ENCODE results near the gene KIRREL2. TPM values are rescaled to one million over a fixed set of nuclear protein-coding genes. Genes with fewer than 3 reads are reported as not detected.

The KIRREL2 gene
- polyA plus RNA-seq, 4 donors = 0.10 to 0.62 TPM; not detected in 2

- Histone ChIP-seq H3K27me3 (ENCODE audit: control insufficient read depth in 3 of 3, insufficient read depth in 3 of 3, low read length in 3 of 3) (peaks cover 3 to 70% (median 25%) of the 10 kb centered on the region in 3 donors), H3K9me3 (ENCODE audit: control insufficient read depth in 2 of 2, insufficient read depth in 1 of 2, low read depth in 1 of 2, low read length in 1 of 2) (peaks cover 0 to 5% of the 10 kb centered on the region in 2 donors), H3K4me1 (ENCODE audit: control insufficient read depth in 3 of 3, insufficient read depth in 2 of 3, low read depth in 1 of 3, low read length in 2 of 3) (peaks cover 0 to 9% (median 4%) of the 10 kb centered on the region in 3 donors), H3K36me3 (ENCODE audit: control insufficient read depth in 3 of 3, insufficient read depth in 2 of 3, low read depth in 1 of 3, low read length in 3 of 3) (no peaks in the 10 kb centered on the region), H3K4me3 (ENCODE audit: low read depth in 1 of 3, low read length in 3 of 3) (no peak overlapping the region), H3K27ac (ENCODE audit: low read depth in 1 of 3, low read length in 2 of 3) (no peak overlapping the region)
- no peak for FAIRE-seq
- 17 to 20% (median 20%) methylated on average over 22 to 24 of the region's 24 CpGs for WGBS, 3 donors
- DNase-seq = no peak
These were observed 3.7 kb downstream of the KIRREL2 start for GRCh38 chr19:35860436-35860817.

- DNase-seq = peak; percentile 14 to 35
- H3K4me3 ChIP-seq (ENCODE audit: low read depth in 1 of 3, low read length in 3 of 3) = no peak overlapping the region
- H3K9me3 ChIP-seq (ENCODE audit: control insufficient read depth in 2 of 2, insufficient read depth in 1 of 2, low read depth in 1 of 2, low read length in 1 of 2) = peaks cover 0 to 5% of the 10 kb centered on the region in 2 donors
- no peak overlapping the region for H3K27ac ChIP-seq (ENCODE audit: low read depth in 1 of 3, low read length in 2 of 3)
- no peaks in the 10 kb centered on the region for H3K36me3 ChIP-seq (ENCODE audit: control insufficient read depth in 3 of 3, insufficient read depth in 2 of 3, low read depth in 1 of 3, low read length in 3 of 3)
- no peak for FAIRE-seq
- 12 to 30% (median 25%) methylated on average over 53 to 55 of the region's 55 CpGs for WGBS, 3 donors
- peaks cover 3 to 70% (median 25%) of the 10 kb centered on the region in 3 donors for H3K27me3 ChIP-seq (ENCODE audit: control insufficient read depth in 3 of 3, insufficient read depth in 3 of 3, low read length in 3 of 3)
- H3K4me1 ChIP-seq (ENCODE audit: control insufficient read depth in 3 of 3, insufficient read depth in 2 of 3, low read depth in 1 of 3, low read length in 2 of 3) = peaks cover 0 to 5% (median 4%) of the 10 kb centered on the region in 3 donors
These were observed 4.3 kb downstream of the KIRREL2 start for GRCh38 chr19:35860818-35861639.

GRCh38 chr19:35861640-35862160 is 5.0 kb downstream of the KIRREL2 start:
- Histone ChIP-seq H3K27me3 (ENCODE audit: control insufficient read depth in 3 of 3, insufficient read depth in 3 of 3, low read length in 3 of 3) (peaks cover 3 to 69% (median 25%) of the 10 kb centered on the region in 3 donors), H3K9me3 (ENCODE audit: control insufficient read depth in 2 of 2, insufficient read depth in 1 of 2, low read depth in 1 of 2, low read length in 1 of 2) (peaks cover 0 to 5% of the 10 kb centered on the region in 2 donors), H3K4me3 (ENCODE audit: low read depth in 1 of 3, low read length in 3 of 3) (no peak overlapping the region), H3K4me1 (ENCODE audit: control insufficient read depth in 3 of 3, insufficient read depth in 2 of 3, low read depth in 1 of 3, low read length in 2 of 3) (peaks cover 0 to 4% (median 0%) of the 10 kb centered on the region in 3 donors), H3K27ac (ENCODE audit: low read depth in 1 of 3, low read length in 2 of 3) (no peak overlapping the region), H3K36me3 (ENCODE audit: control insufficient read depth in 3 of 3, insufficient read depth in 2 of 3, low read depth in 1 of 3, low read length in 3 of 3) (no peaks in the 10 kb centered on the region)
- 46 to 54% (median 54%) methylated on average over 18 to 19 of the region's 19 CpGs for WGBS, 3 donors
- DNase-seq (no peak), FAIRE-seq (no peak)

- no peak overlapping the region for H3K27ac ChIP-seq (ENCODE audit: low read depth in 1 of 3, low read length in 2 of 3)
- no peak overlapping the region for H3K4me3 ChIP-seq (ENCODE audit: low read depth in 1 of 3, low read length in 3 of 3)
- H3K9me3 ChIP-seq (ENCODE audit: control insufficient read depth in 2 of 2, insufficient read depth in 1 of 2, low read depth in 1 of 2, low read length in 1 of 2) = peaks cover 0 to 5% of the 10 kb centered on the region in 2 donors
- DNase-seq (no peak), FAIRE-seq (no peak)
- H3K27me3 ChIP-seq (ENCODE audit: control insufficient read depth in 3 of 3, insufficient read depth in 3 of 3, low read length in 3 of 3) = peaks cover 0 to 62% (median 20%) of the 10 kb centered on the region in 3 donors
- WGBS, 3 donors = 69 to 80% (median 71%) methylated on average over 14 of the region's 14 CpGs
- no peaks in the 10 kb centered on the region for H3K36me3 ChIP-seq (ENCODE audit: control insufficient read depth in 3 of 3, insufficient read depth in 2 of 3, low read depth in 1 of 3, low read length in 3 of 3)
- no peaks in the 10 kb centered on the region for H3K4me1 ChIP-seq (ENCODE audit: control insufficient read depth in 3 of 3, insufficient read depth in 2 of 3, low read depth in 1 of 3, low read length in 2 of 3)
These were observed 5.8 kb downstream of the KIRREL2 start for GRCh38 chr19:35862528-35862927.

DNA sequence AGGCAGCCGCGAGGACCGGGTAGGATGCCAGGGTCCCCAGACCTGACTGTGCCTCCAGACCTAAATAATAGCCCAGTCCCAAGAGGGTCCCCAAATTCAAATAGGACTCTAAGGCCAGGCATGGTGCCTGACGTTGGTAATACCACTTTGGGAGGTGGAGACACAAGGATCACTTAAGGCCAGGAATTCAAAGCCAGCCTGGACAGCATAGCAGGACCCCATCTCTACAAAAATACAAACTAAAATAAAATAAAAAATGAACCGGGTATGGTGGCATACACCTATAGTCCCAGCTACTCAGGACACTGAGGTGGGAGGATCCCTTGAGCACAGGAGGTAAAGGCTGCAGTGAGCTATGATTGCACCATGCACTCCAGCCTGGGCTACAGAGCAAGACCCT is 6.3 kb downstream of the KIRREL2 start:
- H3K27ac ChIP-seq (ENCODE audit: low read depth in 1 of 3, low read length in 2 of 3) = no peak overlapping the region
- H3K36me3 ChIP-seq (ENCODE audit: control insufficient read depth in 3 of 3, insufficient read depth in 2 of 3, low read depth in 1 of 3, low read length in 3 of 3) = no peaks in the 10 kb centered on the region
- H3K4me3 ChIP-seq (ENCODE audit: low read depth in 1 of 3, low read length in 3 of 3) = no peak overlapping the region
- peaks cover 0 to 5% of the 10 kb centered on the region in 2 donors for H3K9me3 ChIP-seq (ENCODE audit: control insufficient read depth in 2 of 2, insufficient read depth in 1 of 2, low read depth in 1 of 2, low read length in 1 of 2)
- peaks cover 0 to 63% (median 24%) of the 10 kb centered on the region in 3 donors for H3K27me3 ChIP-seq (ENCODE audit: control insufficient read depth in 3 of 3, insufficient read depth in 3 of 3, low read length in 3 of 3)
- 76 to 92% (median 84%) methylated on average over 5 of the region's 5 CpGs for WGBS, 3 donors
- FAIRE-seq = no peak
- peaks cover 0 to under 1% (median 0%) of the 10 kb centered on the region in 3 donors for H3K4me1 ChIP-seq (ENCODE audit: control insufficient read depth in 3 of 3, insufficient read depth in 2 of 3, low read depth in 1 of 3, low read length in 2 of 3)
- DNase-seq = no peak

DNA sequence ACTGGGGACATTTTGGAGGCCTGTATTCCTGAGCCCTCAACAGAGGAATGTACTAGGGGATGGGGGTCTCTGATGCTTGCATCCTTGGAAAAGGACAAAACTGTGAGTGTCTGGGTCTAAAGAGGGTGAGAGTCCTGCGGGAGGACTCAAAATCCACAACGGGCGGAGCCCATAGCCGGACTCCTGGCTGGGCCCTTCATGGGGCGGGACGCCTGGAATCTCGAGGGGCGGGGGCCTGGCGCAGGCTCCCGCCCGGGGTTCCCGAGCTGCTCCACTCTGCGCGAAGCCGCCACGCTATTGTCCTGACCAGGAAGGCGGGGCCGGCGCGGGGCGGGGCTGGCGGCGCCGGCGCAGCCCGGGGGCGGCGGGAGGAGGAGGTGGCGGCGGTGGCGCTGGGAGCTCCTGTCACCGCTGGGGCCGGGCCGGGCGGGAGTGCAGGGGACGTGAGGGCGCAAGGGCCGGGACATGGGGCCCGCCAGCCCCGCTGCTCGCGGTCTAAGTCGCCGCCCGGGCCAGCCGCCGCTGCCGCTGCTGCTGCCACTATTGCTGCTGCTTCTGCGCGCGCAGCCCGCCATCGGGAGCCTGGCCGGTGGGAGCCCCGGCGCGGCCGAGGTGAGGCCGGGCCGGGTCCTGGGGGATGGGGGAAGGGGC is 11.6 kb downstream of the KIRREL2 start, which contains the start of gene APLP1:
TSS of gene APLP1 (plus strand) at position 403 of the 651 bp plus-strand sequence. CDS start at position 466, 63 bp downstream.
- Histone ChIP-seq H3K4me1 (ENCODE audit: control insufficient read depth in 3 of 3, insufficient read depth in 2 of 3, low read depth in 1 of 3, low read length in 2 of 3) (peaks cover 0 to 18% (median 3%) of the 10 kb centered on the region in 3 donors), H3K27ac (ENCODE audit: low read depth in 1 of 3, low read length in 2 of 3) (peak within 1 kb of the TSS in 1 of 3 donors; percentile 28), H3K27me3 (ENCODE audit: control insufficient read depth in 3 of 3, insufficient read depth in 3 of 3, low read length in 3 of 3) (peaks cover 2 to 49% (median 4%) of the 10 kb centered on the region in 3 donors), H3K36me3 (ENCODE audit: control insufficient read depth in 3 of 3, insufficient read depth in 2 of 3, low read depth in 1 of 3, low read length in 3 of 3) (no peaks in the 10 kb centered on the region), H3K4me3 (ENCODE audit: low read depth in 1 of 3, low read length in 3 of 3) (peak within 1 kb of the TSS in 2 of 3 donors; percentile 29 to 39), H3K9me3 (ENCODE audit: control insufficient read depth in 2 of 2, insufficient read depth in 1 of 2, low read depth in 1 of 2, low read length in 1 of 2) (no peaks in the 10 kb centered on the region)
- FAIRE-seq (no peak), DNase-seq (peak; percentile 49 to 77)
- WGBS, 3 donors = 1 to 2% (median 1%) methylated on average over 22 to 60 of the region's 60 CpGs

DNA sequence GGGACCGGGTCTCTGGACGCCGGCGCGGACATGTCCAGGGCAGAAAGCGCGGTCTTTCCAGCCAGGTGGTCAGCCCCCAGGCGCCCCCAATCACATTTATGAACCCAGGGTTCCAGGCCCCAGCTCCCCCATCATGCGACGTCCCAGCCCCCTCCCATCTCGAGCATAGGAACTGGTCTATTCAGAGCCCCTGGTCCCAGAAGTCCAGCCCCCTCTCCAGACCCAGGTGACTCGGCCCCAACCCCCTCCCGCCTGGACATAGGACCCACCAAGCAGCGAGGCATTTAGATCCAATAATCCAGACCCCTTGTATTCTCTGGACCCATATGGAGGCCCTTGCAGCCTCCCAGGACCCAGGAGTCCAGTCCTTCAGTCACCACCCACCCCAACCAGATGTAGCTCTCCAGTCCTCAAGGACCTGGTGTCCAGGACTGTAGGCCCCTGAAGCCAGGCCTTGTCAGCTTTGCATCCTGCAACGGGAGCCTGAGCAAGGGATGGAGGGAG is 12.2 kb downstream of the KIRREL2 start:
- Histone ChIP-seq H3K36me3 (ENCODE audit: control insufficient read depth in 3 of 3, insufficient read depth in 2 of 3, low read depth in 1 of 3, low read length in 3 of 3) (no peaks in the 10 kb centered on the region), H3K4me3 (ENCODE audit: low read depth in 1 of 3, low read length in 3 of 3) (peak overlapping the region in 2 of 3 donors; percentile 29 to 39), H3K27ac (ENCODE audit: low read depth in 1 of 3, low read length in 2 of 3) (peak overlapping the region in 1 of 3 donors; percentile 28), H3K27me3 (ENCODE audit: control insufficient read depth in 3 of 3, insufficient read depth in 3 of 3, low read length in 3 of 3) (peaks cover 2 to 49% (median 4%) of the 10 kb centered on the region in 3 donors), H3K9me3 (ENCODE audit: control insufficient read depth in 2 of 2, insufficient read depth in 1 of 2, low read depth in 1 of 2, low read length in 1 of 2) (no peaks in the 10 kb centered on the region), H3K4me1 (ENCODE audit: control insufficient read depth in 3 of 3, insufficient read depth in 2 of 3, low read depth in 1 of 3, low read length in 2 of 3) (peaks cover 0 to 18% (median 3%) of the 10 kb centered on the region in 3 donors)
- FAIRE-seq (no peak), DNase-seq (no peak)
- 1 to 4% (median 3%) methylated on average over 12 to 15 of the region's 15 CpGs for WGBS, 3 donors

Measured in small intestine (tissue), 7 donors.